NCI-H2227 treated with DMSO at 0.1 percent for 48 hours (cell line): ENCODE results near the gene MTSS2.

ENCODE experiments used
- DNase-seq: peaks from one replicate; lab custom pipeline; 2025; lab: John Stamatoyannopoulos, UW

Gene MTSS2

GRCh38 chr16:70685938-70686375 lies at the start of gene MTSS2:
TSS of gene MTSS2 (minus strand) at chr16:70686053. CDS start at chr16:70685791, 262 bp downstream.
- peak; percentile 38 for DNase-seq

GRCh38 chr16:70735141-70735979 lies 49.5 kb upstream of the MTSS2 start:
- no peak for DNase-seq

- DNase-seq, result no peak
Observed at GRCh38 chr16:70734522-70735095, 48.8 kb upstream of the MTSS2 start.

- DNase-seq, result no peak
Observed at GRCh38 chr16:70730944-70731343, 45.1 kb upstream of the MTSS2 start.

GRCh38 chr16:70730031-70730430 lies 44.2 kb upstream of the MTSS2 start:
- DNase-seq, result no peak

- DNase-seq, result no peak
Observed at GRCh38 chr16:70729292-70729691, 43.4 kb upstream of the MTSS2 start.

GRCh38 chr16:70728150-70728549 lies 42.3 kb upstream of the MTSS2 start:
- no peak for DNase-seq

- no peak for DNase-seq
Observed at GRCh38 chr16:70726892-70727361, 41.1 kb upstream of the MTSS2 start.

GRCh38 chr16:70725912-70726828 lies 40.3 kb upstream of the MTSS2 start:
- DNase-seq, result peak; percentile 31

GRCh38 chr16:70725024-70725911 lies 39.4 kb upstream of the MTSS2 start:
- no peak for DNase-seq

GRCh38 chr16:70724146-70725023 lies 38.5 kb upstream of the MTSS2 start:
- no peak for DNase-seq

GRCh38 chr16:70723740-70724145 lies 37.9 kb upstream of the MTSS2 start:
- no peak for DNase-seq

- no peak for DNase-seq
Observed at GRCh38 chr16:70721202-70721963, 35.5 kb upstream of the MTSS2 start.

- no peak for DNase-seq
Observed at GRCh38 chr16:70720425-70721201, 34.8 kb upstream of the MTSS2 start.

GRCh38 chr16:70717065-70717464 lies 31.2 kb upstream of the MTSS2 start:
- no peak for DNase-seq

- no peak for DNase-seq
Observed at GRCh38 chr16:70715860-70716357, 30.1 kb upstream of the MTSS2 start.

GRCh38 chr16:70715055-70715858 lies 29.4 kb upstream of the MTSS2 start:
- no peak for DNase-seq
